Fibroblast of mammary gland (primary cell): ENCODE results near the gene IFI16.
"Not testable (repeated sequence)": the region's sequence is repeated elsewhere in the genome, so short reads cannot be mapped to it uniquely, and the experiment has no call there.

Source experiments
- DNase-seq: peaks from one replicate; pipeline ENCODE4 v3.0.0-alpha.2; 2010; ENCODE audit warnings: low read depth
- H3K4me3 ChIP-seq: 2 replicates; pipeline ENCODE4 v1.5.1; 2011; ENCODE audit warnings: low read depth, mild to moderate bottlenecking, low read length, moderate library complexity; ENCODE audit not compliant: control insufficient read depth
- TF ChIP-seq, protein P1 (sequence below): conservative IDR thresholded peaks from 2 replicates; pipeline ENCODE4 v1.5.1; 2011; ENCODE audit warnings: low read depth, low read length, inconsistent platforms; ENCODE audit not compliant: control insufficient read depth, insufficient read depth

IFI16 gene

DNA sequence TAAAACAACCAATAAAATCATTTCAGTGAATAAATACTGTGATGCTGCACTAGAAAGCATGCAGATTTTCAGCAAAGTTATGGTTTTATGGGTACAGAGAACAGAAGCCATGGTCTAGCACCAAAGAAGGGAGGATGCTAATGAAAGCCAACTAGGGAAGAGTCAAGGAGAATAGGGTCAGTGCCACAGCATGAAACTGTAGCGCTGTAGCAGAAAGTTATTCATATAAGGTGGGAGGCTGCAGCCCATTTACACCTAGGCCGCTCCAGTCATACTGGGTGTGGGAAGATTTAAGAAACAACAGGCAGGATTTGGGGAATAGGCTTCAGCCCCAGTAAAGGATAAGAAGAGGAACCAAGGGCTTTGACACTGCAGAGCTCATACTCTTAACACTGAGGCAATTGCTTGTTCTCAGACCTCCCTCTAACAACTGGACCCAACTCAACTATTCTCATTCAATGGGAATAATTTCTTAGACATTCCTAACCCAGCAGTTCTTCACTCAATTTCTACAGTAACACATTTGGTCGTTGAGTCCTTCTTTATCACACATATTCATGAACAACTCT, 4.4 kb downstream of the IFI16 start:
- TF ChIP-seq, protein P1, sequence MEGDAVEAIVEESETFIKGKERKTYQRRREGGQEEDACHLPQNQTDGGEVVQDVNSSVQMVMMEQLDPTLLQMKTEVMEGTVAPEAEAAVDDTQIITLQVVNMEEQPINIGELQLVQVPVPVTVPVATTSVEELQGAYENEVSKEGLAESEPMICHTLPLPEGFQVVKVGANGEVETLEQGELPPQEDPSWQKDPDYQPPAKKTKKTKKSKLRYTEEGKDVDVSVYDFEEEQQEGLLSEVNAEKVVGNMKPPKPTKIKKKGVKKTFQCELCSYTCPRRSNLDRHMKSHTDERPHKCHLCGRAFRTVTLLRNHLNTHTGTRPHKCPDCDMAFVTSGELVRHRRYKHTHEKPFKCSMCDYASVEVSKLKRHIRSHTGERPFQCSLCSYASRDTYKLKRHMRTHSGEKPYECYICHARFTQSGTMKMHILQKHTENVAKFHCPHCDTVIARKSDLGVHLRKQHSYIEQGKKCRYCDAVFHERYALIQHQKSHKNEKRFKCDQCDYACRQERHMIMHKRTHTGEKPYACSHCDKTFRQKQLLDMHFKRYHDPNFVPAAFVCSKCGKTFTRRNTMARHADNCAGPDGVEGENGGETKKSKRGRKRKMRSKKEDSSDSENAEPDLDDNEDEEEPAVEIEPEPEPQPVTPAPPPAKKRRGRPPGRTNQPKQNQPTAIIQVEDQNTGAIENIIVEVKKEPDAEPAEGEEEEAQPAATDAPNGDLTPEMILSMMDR, result no peak
- DNase-seq, result no peak
- no peak overlapping the region for H3K4me3 ChIP-seq

DNA sequence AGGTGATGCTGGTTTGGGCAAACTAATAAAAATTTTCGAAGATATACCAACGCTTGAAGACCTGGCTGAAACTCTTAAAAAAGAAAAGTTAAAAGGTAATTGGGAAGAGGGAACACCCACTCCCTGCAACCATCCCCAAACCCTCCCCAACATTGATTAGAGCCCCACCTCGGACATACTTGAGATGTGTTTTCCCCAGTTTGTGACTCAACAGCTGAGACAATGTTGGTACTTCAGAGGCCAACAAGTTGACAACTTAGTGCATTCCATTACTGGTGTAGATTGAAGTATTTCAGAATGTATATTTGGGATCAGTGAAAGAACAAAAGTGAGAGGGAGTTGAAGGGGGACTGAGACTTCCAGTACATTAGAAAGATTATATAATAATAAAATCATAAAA, 5.1 kb downstream of the IFI16 start:
- H3K4me3 ChIP-seq, result no peak overlapping the region
- TF ChIP-seq, protein P1, result no peak
- DNase-seq, result peak; percentile 14

DNA sequence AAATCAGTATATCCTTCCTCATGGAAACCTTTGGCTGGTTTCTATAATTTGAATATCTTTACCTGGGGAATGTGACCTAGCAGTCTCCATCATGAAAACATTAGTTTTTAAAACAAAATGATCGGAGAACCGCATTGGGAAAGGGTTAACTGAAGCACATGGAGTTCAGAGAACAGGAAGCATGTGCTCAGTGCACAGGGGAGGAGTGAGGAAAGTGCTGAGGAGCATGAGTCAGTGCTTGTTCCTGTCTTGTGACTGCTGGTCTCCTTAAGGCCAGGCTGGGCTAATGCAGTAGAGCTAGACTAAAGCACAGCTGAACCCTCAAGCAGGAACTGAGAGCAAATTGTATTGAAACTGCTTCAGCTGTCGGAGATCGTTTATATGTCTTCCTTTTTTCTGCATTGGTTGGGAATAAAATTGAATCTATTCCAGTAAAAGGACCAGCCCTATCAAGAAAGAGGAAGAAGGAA, 5.8 kb downstream of the IFI16 start:
- peak; percentile 96 for DNase-seq
- H3K4me3 ChIP-seq, result no peak overlapping the region
- TF ChIP-seq, protein P1, result no peak

DNA sequence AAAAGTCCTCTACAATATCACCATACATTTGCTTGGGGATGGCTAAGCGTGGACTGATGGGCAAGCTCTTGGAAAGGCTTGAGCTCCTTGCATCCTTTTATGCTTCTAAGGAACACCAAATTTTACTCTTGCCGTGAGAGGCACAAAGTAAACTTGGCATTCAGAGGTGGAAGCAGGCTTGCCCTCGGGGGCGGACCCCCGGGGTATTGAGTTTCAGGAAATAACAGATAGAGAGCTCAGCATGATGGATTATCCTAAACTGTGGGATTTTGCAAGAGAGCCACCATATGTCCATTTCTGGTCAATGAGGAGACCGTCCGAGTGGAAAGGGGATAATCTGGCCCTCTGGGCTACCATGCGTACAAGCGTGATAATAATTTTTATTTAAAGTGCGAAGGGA, 14.0 kb downstream of the IFI16 start:
- DNase-seq, result no peak
- H3K4me3 ChIP-seq, result no peak overlapping the region
- TF ChIP-seq, protein P1, result no peak

DNA sequence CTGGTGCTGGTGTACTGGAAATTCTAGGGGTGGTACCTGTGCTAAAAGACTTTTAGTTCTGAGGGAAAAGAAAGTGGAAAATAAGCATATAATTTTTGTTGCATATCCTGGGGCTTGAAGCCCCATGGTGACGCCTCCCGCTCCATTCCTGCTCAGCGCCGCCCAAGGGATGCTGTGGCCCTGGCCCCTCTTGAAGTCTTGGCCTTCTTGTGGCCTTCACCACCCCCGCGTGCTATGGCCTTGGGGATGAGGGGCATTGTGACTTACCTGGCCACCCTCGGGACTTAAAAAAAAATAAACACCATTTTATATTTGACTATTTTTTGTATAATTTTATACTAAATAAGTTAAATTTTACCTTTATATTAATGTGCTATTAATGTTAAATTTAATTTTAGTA, 15.3 kb downstream of the IFI16 start:
- no peak overlapping the region for H3K4me3 ChIP-seq
- no peak for DNase-seq
- TF ChIP-seq, protein P1, result no peak

DNA sequence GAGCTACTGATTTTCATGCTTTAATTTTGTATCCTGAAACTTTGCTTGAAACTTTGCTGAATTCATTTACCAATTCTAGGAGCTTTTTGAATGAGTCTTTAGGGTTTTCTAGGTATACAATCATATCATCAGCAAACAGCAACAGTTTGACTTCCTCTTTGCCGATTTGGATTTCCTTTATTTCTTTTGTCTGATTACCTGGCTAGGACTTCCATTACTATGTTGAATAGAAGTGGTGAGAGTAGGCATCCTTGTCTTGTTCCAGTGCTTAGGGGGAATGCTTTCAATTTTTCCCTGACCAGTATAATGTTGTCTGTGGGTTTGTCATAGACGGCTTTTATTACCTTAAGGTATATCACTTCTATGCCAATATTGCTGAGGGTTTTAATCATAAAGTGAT, 17.1 kb downstream of the IFI16 start:
- H3K4me3 ChIP-seq, DNase-seq: not testable (repeated sequence)

DNA sequence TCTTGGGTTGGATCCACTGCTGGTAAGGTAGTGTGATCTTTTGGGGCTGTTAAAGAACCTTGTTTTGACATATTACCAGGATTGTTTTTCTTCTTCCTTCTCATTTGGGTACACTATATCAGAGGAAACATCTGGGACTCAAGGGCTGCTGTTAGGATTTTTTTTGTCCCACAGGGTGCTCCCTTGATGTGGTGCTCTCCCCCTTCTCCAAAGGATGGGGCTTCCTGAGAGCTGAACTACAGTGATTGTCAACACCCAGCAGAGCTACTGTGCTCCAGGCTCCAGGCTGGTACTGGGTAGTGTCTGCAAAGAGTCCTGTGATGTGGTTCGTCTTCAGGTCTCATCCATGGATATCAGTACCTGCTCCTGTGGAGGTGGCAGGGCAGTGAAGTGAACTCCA, 20.6 kb downstream of the IFI16 start:
- no peak for DNase-seq
- no peak overlapping the region for H3K4me3 ChIP-seq
- TF ChIP-seq, protein P1, result no peak
